Pons (tissue), 1 donor: ENCODE measurements around the gene KIAA1671.
A peak's percentile ranks its signal among the peaks of the same experiment; 100 is the strongest.
"Not testable (repeated sequence)": the region's sequence is repeated elsewhere in the genome, so short reads cannot be mapped to it uniquely, and the experiment has no call there.

Experiments
- DNase-seq: peaks from one replicate; pipeline ENCODE4 v3.0.0-alpha.2; 2016; ENCODE audit warnings: low spot score

KIAA1671 gene

GRCh38 chr22:25201557-25202273 lies 249.2 kb downstream of the KIAA1671 start:
- DNase-seq: no peak

GRCh38 chr22:25202290-25202921 lies 249.9 kb downstream of the KIAA1671 start:
- DNase-seq: peak; percentile 55

GRCh38 chr22:25203082-25203481 lies 250.6 kb downstream of the KIAA1671 start:
- DNase-seq: no peak

GRCh38 chr22:25204547-25204946 lies 252.0 kb downstream of the KIAA1671 start:
- DNase-seq: not testable (repeated sequence)

GRCh38 chr22:25205847-25206246 lies 253.3 kb downstream of the KIAA1671 start:
- no peak for DNase-seq

GRCh38 chr22:25206998-25207397 lies 254.5 kb downstream of the KIAA1671 start:
- no peak for DNase-seq

GRCh38 chr22:25207553-25208157 lies 255.1 kb downstream of the KIAA1671 start:
- no peak for DNase-seq

- no peak for DNase-seq
Measured at GRCh38 chr22:25208328-25208727, 255.8 kb downstream of the KIAA1671 start.

- no peak for DNase-seq
Measured at GRCh38 chr22:25208743-25209505, 256.4 kb downstream of the KIAA1671 start.

GRCh38 chr22:25210793-25211192 lies 258.3 kb downstream of the KIAA1671 start:
- DNase-seq: no peak

GRCh38 chr22:25212337-25212736 lies 259.8 kb downstream of the KIAA1671 start:
- no peak for DNase-seq

- no peak for DNase-seq
Measured at GRCh38 chr22:25213221-25213620, 260.7 kb downstream of the KIAA1671 start.

- no peak for DNase-seq
Measured at GRCh38 chr22:25216230-25216629, 263.7 kb downstream of the KIAA1671 start.

GRCh38 chr22:25219211-25219689 lies 266.7 kb downstream of the KIAA1671 start, which contains the start of gene CRYBB2:
CRYBB2 (plus strand) TSS chr22:25219639; CDS start chr22:25221430, 1,791 bp downstream.
- no peak for DNase-seq

- no peak for DNase-seq
Measured at GRCh38 chr22:25219948-25220442, 267.5 kb downstream of the KIAA1671 start.

GRCh38 chr22:25221790-25222189 lies 269.3 kb downstream of the KIAA1671 start:
- DNase-seq: no peak

GRCh38 chr22:25223269-25223850 lies 270.8 kb downstream of the KIAA1671 start:
- DNase-seq: no peak

- no peak for DNase-seq
Measured at GRCh38 chr22:25228822-25229221, 276.3 kb downstream of the KIAA1671 start.

GRCh38 chr22:25230760-25231159 lies 278.2 kb downstream of the KIAA1671 start:
- DNase-seq: not testable (repeated sequence)

GRCh38 chr22:25232301-25232700 lies 279.8 kb downstream of the KIAA1671 start:
- no peak for DNase-seq

- not testable (repeated sequence) for DNase-seq
Measured at GRCh38 chr22:25233706-25234105, 281.2 kb downstream of the KIAA1671 start.
